HG03342 (cell line): ENCODE results near the gene KRTAP20-4.

Source experiments
- ATAC-seq: cut with Tn5 transposase; IDR thresholded peaks from one replicate; pipeline ENCODE4 v1.9.1; 2021; ENCODE audit warnings: mild to moderate bottlenecking, moderate library complexity; ENCODE audit not compliant: unreplicated experiment

Gene KRTAP20-4

DNA sequence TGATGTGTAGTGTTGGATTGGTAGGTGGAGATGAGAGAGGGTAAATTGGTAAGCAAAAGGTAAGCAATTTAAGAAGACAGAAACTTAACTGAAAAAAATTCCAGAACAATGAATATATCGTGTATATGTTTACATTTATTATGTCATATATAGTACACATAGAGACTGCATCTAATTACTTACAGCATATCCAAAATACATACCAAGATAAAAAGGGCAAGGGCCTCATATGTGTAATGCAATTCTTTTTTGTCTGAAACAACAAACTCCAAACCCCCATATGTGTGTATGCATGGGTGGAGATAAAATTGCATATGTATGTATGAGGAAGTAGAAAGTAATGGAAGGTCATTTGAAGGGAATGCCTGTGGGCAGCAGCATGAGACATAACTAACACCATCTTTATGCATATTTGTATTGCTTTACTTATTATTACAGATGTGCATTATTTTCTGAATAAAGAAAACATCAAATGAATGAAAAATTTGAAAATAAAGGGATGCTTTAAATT is 26.5 kb downstream of the KRTAP20-4 start:
- no peak for ATAC-seq

GRCh38 chr21:30652891-30653290 is 32.5 kb downstream of the KRTAP20-4 start:
- no peak for ATAC-seq

GRCh38 chr21:30668776-30669175 is 48.3 kb downstream of the KRTAP20-4 start:
- no peak for ATAC-seq
